ENCODE results near the gene MEMO1.

MEMO1 gene

DNA sequence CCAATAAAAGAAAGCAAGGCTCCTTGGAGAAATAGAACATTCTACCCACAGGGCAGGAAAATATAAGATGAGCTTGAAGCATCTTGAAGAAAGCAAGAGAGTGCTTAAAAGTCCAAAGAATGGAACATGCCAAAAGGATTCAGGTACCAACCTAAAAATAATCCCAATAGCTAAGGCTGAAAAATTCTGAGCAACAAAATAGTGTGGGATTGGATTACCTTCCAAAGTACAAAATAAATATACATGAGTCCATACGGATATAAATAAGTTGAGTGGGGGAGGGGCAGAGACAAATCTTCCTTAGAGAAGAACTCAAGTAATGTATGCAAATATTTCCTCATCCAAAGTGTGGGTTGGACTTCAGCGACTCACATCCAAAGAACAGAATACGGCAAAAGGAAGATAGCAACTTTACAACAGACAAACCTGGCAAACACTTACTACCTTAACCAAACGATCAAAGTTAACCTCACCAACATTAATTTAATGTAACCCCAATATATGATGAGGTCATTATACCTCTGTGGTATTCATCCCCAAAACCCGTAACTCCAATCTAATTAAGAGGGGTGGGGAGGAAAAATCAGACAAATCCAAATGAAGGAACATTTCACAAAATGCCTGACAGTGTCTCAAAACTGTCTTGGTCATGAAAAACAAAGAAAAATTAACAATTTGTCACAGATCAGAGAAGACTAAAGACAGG lies 26.9 kb downstream of the MEMO1 start:
- DNase-seq (ENCODE audit: extremely low spot score), result no peak
- no peak for TF ChIP-seq CTBP1 (IDR thresholded peaks at IDR 0.05; ENCODE audit: borderline replicate concordance)
- TF ChIP-seq SP1 (IDR thresholded peaks at IDR 0.05), result no peak
- no peak for TF ChIP-seq SUZ12 (IDR thresholded peaks at IDR 0.05)
- no peak for TF ChIP-seq FOXK2 (IDR thresholded peaks at IDR 0.05)
- no peak for TF ChIP-seq FOXA1 (IDR thresholded peaks at IDR 0.05)
- TF ChIP-seq, protein P1, sequence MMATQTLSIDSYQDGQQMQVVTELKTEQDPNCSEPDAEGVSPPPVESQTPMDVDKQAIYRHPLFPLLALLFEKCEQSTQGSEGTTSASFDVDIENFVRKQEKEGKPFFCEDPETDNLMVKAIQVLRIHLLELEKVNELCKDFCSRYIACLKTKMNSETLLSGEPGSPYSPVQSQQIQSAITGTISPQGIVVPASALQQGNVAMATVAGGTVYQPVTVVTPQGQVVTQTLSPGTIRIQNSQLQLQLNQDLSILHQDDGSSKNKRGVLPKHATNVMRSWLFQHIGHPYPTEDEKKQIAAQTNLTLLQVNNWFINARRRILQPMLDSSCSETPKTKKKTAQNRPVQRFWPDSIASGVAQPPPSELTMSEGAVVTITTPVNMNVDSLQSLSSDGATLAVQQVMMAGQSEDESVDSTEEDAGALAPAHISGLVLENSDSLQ (IDR thresholded peaks at IDR 0.05), result no peak
- TF ChIP-seq LEF1 (IDR thresholded peaks at IDR 0.05; ENCODE audit: borderline replicate concordance), result no peak
- TF ChIP-seq NFRKB (IDR thresholded peaks at IDR 0.05), result no peak
- ChIA-PET CTCF (no interaction called here), POLR2A (no interaction called here)

DNA sequence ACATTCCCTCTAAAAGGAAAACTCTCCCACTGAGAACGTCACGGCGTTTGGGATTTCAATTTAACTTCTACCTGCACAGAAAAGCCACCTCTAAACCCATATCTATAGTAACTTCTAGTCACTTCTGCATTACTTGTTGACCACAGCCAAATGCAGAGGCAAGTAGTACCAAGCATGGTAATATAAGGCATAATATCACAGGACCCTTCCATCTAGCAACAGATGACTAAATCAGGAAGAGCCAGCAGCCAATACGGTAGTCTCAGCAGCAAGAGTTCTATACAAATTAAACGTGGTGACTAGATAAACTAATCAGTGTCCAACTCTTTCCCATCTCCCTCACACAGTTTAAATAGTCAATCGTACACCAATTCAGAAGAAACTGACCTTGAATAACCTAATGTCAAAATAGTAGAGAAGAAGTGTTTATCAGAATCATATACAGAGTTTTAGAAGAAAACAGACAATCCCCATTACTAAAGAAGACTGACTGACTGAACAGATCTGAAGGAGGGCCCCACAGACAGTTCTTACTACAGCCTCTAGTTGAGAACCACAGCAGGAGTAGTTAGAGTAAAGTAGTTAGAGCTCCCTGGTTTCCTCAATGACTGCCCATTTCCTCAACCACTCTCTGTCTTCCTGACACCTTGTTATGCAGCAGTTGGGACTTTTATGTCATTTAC lies 30.0 kb downstream of the MEMO1 start:
- POLR2A ChIA-PET, result no interaction called here
- DNase-seq (ENCODE audit: extremely low spot score), result peak; percentile 30
- TF ChIP-seq FOXK2 (IDR thresholded peaks at IDR 0.05) (no peak), ELF4 (IDR thresholded peaks at IDR 0.05) (no peak), ZNF384 (IDR thresholded peaks at IDR 0.05) (no peak), FOXA1 (IDR thresholded peaks at IDR 0.05) (no peak), FOXM1 (IDR thresholded peaks at IDR 0.05; ENCODE audit: borderline replicate concordance) (no peak), L3MBTL2 (conservative IDR thresholded peaks at IDR 0.05) (no peak), ARNT (IDR thresholded peaks at IDR 0.05) (no peak), SUZ12 (IDR thresholded peaks at IDR 0.05) (no peak), HDGF (IDR thresholded peaks at IDR 0.05; ENCODE audit: borderline replicate concordance) (no peak), LEF1 (IDR thresholded peaks at IDR 0.05; ENCODE audit: borderline replicate concordance) (no peak), BHLHE40 (IDR thresholded peaks at IDR 0.05; ENCODE audit: borderline replicate concordance) (no peak), CTBP1 (IDR thresholded peaks at IDR 0.05; ENCODE audit: borderline replicate concordance) (no peak), SP1 (IDR thresholded peaks at IDR 0.05) (no peak), TARDBP (IDR thresholded peaks at IDR 0.05) (no peak), NFRKB (IDR thresholded peaks at IDR 0.05) (no peak)
- TF ChIP-seq, protein P1 (IDR thresholded peaks at IDR 0.05), result no peak
- CTCF ChIA-PET, result no interaction called here

DNA sequence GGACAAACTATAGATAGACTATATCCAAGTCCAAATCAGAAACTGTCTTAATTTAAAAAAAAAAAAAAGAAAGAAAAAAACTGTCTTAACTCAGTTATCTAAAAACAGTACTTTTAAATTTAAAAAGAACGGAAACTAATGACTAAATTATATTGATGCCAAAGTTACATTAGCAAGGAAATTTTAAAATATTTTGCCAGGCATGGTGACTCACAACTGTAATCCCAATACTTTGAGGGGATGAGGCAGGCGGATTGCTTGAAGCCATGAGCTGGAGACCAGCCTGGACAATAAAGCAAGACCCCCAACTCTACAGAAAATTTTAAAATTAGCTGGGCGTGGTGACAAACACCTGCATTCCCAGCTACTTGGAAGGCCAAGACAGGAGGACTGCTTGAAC lies 30.9 kb downstream of the MEMO1 start:
- no peak for TF ChIP-seq FOXM1 (IDR thresholded peaks at IDR 0.05; ENCODE audit: borderline replicate concordance)
- TF ChIP-seq HDGF (IDR thresholded peaks at IDR 0.05; ENCODE audit: borderline replicate concordance), result no peak
- TF ChIP-seq CTBP1 (IDR thresholded peaks at IDR 0.05; ENCODE audit: borderline replicate concordance), result no peak
- no peak for TF ChIP-seq SUZ12 (IDR thresholded peaks at IDR 0.05)
- TF ChIP-seq, protein P1 (IDR thresholded peaks at IDR 0.05), result no peak
- TF ChIP-seq FOXA1 (IDR thresholded peaks at IDR 0.05), result no peak
- no peak for TF ChIP-seq BHLHE40 (IDR thresholded peaks at IDR 0.05; ENCODE audit: borderline replicate concordance)
- TF ChIP-seq NFRKB (IDR thresholded peaks at IDR 0.05), result no peak
- TF ChIP-seq ELF4 (IDR thresholded peaks at IDR 0.05), result no peak
- TF ChIP-seq ZNF384 (IDR thresholded peaks at IDR 0.05), result no peak
- TF ChIP-seq FOXK2 (IDR thresholded peaks at IDR 0.05), result no peak
- TF ChIP-seq SP1 (IDR thresholded peaks at IDR 0.05), result no peak
- no peak for TF ChIP-seq L3MBTL2 (conservative IDR thresholded peaks at IDR 0.05)
- no peak for TF ChIP-seq TARDBP (IDR thresholded peaks at IDR 0.05)
- POLR2A ChIA-PET, result no interaction called here
- no peak for DNase-seq (ENCODE audit: extremely low spot score)
- CTCF ChIA-PET, result no interaction called here

DNA sequence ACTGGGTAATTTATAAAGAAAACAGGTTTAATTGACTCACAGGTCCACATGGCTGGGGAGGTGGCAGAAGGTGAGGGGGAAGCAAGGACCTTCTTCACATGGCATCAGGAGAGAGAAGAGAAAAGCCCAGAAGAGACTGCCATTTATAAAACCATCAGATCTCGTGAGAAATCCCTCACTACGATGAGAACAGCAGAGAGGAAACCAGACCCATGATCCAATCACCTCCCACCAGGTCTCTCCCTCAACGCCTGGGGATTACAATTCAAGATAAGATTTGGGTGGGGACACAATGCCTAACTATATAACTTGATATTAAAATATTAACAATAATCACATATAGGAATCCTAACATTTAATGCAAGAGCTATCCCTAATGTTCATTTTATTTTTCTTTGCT lies 31.8 kb downstream of the MEMO1 start:
- ChIA-PET POLR2A (no interaction called here), CTCF (no interaction called here)
- TF ChIP-seq BHLHE40 (IDR thresholded peaks at IDR 0.05; ENCODE audit: borderline replicate concordance) (no peak), TARDBP (IDR thresholded peaks at IDR 0.05) (no peak), SP1 (IDR thresholded peaks at IDR 0.05) (no peak), SUZ12 (IDR thresholded peaks at IDR 0.05) (no peak), FOXM1 (IDR thresholded peaks at IDR 0.05; ENCODE audit: borderline replicate concordance) (no peak), L3MBTL2 (conservative IDR thresholded peaks at IDR 0.05) (no peak), NFRKB (IDR thresholded peaks at IDR 0.05) (no peak), FOXK2 (IDR thresholded peaks at IDR 0.05) (no peak), ARNT (IDR thresholded peaks at IDR 0.05) (no peak)
- no peak for DNase-seq (ENCODE audit: extremely low spot score)

DNA sequence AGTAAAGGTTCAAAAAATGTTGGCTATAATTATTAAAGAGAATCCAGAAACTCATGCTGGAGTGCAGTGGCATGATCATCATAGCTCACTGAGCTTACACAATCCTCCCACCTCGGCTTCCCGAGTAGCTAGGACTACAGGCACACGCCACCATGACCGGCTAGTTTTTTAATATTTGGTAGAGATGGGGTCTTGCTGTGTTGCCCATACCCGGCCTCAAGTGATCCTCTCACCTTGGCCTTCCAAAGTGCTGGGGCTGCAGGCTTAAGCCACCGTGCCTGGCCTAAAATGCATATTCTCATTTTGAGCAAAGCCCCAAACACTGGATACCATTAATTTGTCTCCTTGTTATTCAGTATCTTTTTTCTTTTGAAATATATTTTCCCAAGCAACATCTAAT lies 32.4 kb downstream of the MEMO1 start:
- ChIA-PET POLR2A (no interaction called here), CTCF (no interaction called here)
- DNase-seq (ENCODE audit: extremely low spot score), result no peak
- TF ChIP-seq FOXM1 (IDR thresholded peaks at IDR 0.05; ENCODE audit: borderline replicate concordance), result no peak
- TF ChIP-seq L3MBTL2 (conservative IDR thresholded peaks at IDR 0.05), result no peak
- no peak for TF ChIP-seq ELF4 (IDR thresholded peaks at IDR 0.05)
- no peak for TF ChIP-seq CTBP1 (IDR thresholded peaks at IDR 0.05; ENCODE audit: borderline replicate concordance)
- TF ChIP-seq HDGF (IDR thresholded peaks at IDR 0.05; ENCODE audit: borderline replicate concordance), result no peak
- no peak for TF ChIP-seq ARNT (IDR thresholded peaks at IDR 0.05)
- no peak for TF ChIP-seq FOXA1 (IDR thresholded peaks at IDR 0.05)
- no peak for TF ChIP-seq BHLHE40 (IDR thresholded peaks at IDR 0.05; ENCODE audit: borderline replicate concordance)
- TF ChIP-seq, protein P1 (IDR thresholded peaks at IDR 0.05), result no peak
- TF ChIP-seq ZNF384 (IDR thresholded peaks at IDR 0.05), result no peak
- TF ChIP-seq NFRKB (IDR thresholded peaks at IDR 0.05), result no peak
- TF ChIP-seq SP1 (IDR thresholded peaks at IDR 0.05), result no peak
- no peak for TF ChIP-seq LEF1 (IDR thresholded peaks at IDR 0.05; ENCODE audit: borderline replicate concordance)
- no peak for TF ChIP-seq TARDBP (IDR thresholded peaks at IDR 0.05)
- no peak for TF ChIP-seq SUZ12 (IDR thresholded peaks at IDR 0.05)
- no peak for TF ChIP-seq FOXK2 (IDR thresholded peaks at IDR 0.05)
